ENCODE results near the gene TRAF6. TPM values are rescaled to one million over a fixed set of nuclear protein-coding genes. Genes with fewer than 3 reads are reported as not detected.

The TRAF6 gene
- total RNA-seq, 1 experiment from 2014 or later: 6.6 TPM

DNA sequence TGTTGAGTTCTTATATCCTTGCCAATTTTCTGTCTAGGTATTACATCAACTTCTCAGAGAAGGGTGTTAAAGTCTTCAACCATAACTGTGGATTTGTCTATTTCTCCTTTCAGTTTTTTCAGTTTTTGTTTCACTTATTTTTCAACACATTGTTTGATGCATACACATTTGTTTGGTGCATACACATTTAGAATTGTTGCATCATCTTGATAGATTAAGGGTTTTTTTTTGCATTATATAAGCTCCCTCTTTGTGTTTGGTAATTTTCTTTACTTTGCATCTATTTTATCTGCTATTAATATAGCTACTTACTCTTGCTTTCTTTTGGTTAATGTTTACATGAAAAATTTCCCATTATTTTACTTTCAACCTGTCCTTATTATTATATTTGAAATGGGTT lies 20.8 kb upstream of the TRAF6 start:
- Mint-ChIP-seq H3K27ac (no peak overlapping the region), H3K9me3 (peaks cover 73% of the 10 kb centered on the region), H3K4me3 (no peak overlapping the region), H3K4me1 (no peaks in the 10 kb centered on the region), H3K36me3 (peaks cover 39% of the 10 kb centered on the region), H3K27me3 (ENCODE audit: low read depth) (peaks cover 33% of the 10 kb centered on the region)
- POLR2A ChIA-PET: no interaction called here
- TF ChIP-seq MXD4 (CRISPR knock-in tag; IDR thresholded peaks at IDR 0.05; ENCODE audit: borderline replicate concordance) (no peak), CREB1 (CRISPR knock-in tag; IDR thresholded peaks at IDR 0.05) (no peak), TEAD4 (CRISPR knock-in tag; IDR thresholded peaks at IDR 0.05) (no peak), CDX4 (CRISPR knock-in tag; IDR thresholded peaks at IDR 0.05; ENCODE audit: borderline replicate concordance) (no peak), MAX (CRISPR knock-in tag; IDR thresholded peaks at IDR 0.05) (no peak), ARID4B (CRISPR knock-in tag; IDR thresholded peaks at IDR 0.05; ENCODE audit: borderline replicate concordance) (no peak), SMAD3 (CRISPR knock-in tag; IDR thresholded peaks at IDR 0.05; ENCODE audit: borderline replicate concordance) (no peak), ELF4 (CRISPR knock-in tag; IDR thresholded peaks at IDR 0.05; ENCODE audit: low read depth) (no peak), ZNF219 (CRISPR knock-in tag; IDR thresholded peaks at IDR 0.05; ENCODE audit: borderline replicate concordance) (no peak), GRHL2 (CRISPR knock-in tag; IDR thresholded peaks at IDR 0.05; ENCODE audit: insufficient replicate concordance, severe bottlenecking) (no peak), USF2 (CRISPR knock-in tag; IDR thresholded peaks at IDR 0.05) (no peak), E2F5 (CRISPR knock-in tag; IDR thresholded peaks at IDR 0.05) (no peak), ZNF416 (CRISPR knock-in tag; IDR thresholded peaks at IDR 0.05) (no peak), ZBTB21 (CRISPR knock-in tag; IDR thresholded peaks at IDR 0.05; ENCODE audit: borderline replicate concordance) (no peak), ZNF121 (CRISPR knock-in tag; IDR thresholded peaks at IDR 0.05) (no peak), FOXJ3 (CRISPR knock-in tag; IDR thresholded peaks at IDR 0.05; ENCODE audit: borderline replicate concordance) (no peak)
- TF ChIP-seq, protein P1, sequence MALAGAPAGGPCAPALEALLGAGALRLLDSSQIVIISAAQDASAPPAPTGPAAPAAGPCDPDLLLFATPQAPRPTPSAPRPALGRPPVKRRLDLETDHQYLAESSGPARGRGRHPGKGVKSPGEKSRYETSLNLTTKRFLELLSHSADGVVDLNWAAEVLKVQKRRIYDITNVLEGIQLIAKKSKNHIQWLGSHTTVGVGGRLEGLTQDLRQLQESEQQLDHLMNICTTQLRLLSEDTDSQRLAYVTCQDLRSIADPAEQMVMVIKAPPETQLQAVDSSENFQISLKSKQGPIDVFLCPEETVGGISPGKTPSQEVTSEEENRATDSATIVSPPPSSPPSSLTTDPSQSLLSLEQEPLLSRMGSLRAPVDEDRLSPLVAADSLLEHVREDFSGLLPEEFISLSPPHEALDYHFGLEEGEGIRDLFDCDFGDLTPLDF (CRISPR knock-in tag; IDR thresholded peaks at IDR 0.05): no peak
- TF ChIP-seq, protein P2, sequence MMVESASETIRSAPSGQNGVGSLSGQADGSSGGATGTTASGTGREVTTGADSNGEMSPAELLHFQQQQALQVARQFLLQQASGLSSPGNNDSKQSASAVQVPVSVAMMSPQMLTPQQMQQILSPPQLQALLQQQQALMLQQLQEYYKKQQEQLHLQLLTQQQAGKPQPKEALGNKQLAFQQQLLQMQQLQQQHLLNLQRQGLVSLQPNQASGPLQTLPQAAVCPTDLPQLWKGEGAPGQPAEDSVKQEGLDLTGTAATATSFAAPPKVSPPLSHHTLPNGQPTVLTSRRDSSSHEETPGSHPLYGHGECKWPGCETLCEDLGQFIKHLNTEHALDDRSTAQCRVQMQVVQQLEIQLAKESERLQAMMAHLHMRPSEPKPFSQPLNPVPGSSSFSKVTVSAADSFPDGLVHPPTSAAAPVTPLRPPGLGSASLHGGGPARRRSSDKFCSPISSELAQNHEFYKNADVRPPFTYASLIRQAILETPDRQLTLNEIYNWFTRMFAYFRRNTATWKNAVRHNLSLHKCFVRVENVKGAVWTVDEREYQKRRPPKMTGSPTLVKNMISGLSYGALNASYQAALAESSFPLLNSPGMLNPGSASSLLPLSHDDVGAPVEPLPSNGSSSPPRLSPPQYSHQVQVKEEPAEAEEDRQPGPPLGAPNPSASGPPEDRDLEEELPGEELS (CRISPR knock-in tag; IDR thresholded peaks at IDR 0.05): no peak
- TF ChIP-seq, protein P3, sequence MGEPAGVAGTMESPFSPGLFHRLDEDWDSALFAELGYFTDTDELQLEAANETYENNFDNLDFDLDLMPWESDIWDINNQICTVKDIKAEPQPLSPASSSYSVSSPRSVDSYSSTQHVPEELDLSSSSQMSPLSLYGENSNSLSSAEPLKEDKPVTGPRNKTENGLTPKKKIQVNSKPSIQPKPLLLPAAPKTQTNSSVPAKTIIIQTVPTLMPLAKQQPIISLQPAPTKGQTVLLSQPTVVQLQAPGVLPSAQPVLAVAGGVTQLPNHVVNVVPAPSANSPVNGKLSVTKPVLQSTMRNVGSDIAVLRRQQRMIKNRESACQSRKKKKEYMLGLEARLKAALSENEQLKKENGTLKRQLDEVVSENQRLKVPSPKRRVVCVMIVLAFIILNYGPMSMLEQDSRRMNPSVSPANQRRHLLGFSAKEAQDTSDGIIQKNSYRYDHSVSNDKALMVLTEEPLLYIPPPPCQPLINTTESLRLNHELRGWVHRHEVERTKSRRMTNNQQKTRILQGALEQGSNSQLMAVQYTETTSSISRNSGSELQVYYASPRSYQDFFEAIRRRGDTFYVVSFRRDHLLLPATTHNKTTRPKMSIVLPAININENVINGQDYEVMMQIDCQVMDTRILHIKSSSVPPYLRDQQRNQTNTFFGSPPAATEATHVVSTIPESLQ (CRISPR knock-in tag; IDR thresholded peaks at IDR 0.05): no peak
- DNase-seq (ENCODE audit: low spot score) (no peak), ATAC-seq (no peak)
- CTCF ChIA-PET: no interaction called here
